ENCODE measurements around the gene FAAP20. TPM values are rescaled to one million over a fixed set of nuclear protein-coding genes. Genes with fewer than 3 reads are reported as not detected.

The FAAP20 gene
- total and polyA plus RNA-seq, 2 donors (not counting 3 experiments of a cell fraction or from before 2014, with no cell fraction given), result 31.5 to 62.6 TPM

DNA sequence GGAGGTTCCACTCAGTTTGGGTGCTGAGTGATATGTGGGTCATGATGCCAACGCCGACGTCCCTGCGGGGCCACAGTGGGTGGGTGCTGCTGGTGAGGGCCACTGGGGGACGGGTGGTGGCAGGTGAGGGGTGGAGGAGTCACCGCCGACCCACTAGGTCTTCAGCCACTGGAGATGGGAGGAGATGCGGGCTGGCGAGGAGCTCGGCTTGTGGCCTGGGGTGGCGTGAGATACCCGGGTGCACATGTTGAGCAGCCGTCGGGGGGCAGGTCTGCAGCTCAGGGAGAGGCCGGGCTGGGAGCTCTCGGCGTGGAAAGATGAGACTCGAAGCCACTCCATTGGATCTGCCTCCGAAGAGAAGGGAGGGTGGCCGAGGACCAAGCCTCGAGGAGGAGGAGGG lies 40.5 kb downstream of the FAAP20 start:
- ChIA-PET CTCF (interaction anchor here (1.2 to 1.3 kb wide), 2 partner anchors 14 to 20 kb away, joined by 4 to 5 read pairs; no protein-coding TSS in a partner anchor), POLR2A (no interaction called here)
- H3K27ac ChIP-seq (ENCODE audit: insufficient read depth, low read depth, low read length), result no peak overlapping the region
- H3K4me3 ChIP-seq (replicated peaks in 1 of 3; ENCODE audit: insufficient read depth in 1 of 3, low read depth in 1 of 3, low read length in 3 of 3), result no peak overlapping the region
- H3K4me2 ChIP-seq (ENCODE audit: insufficient read depth, low read length), result no peak overlapping the region
- no peak overlapping the region for H2AFZ ChIP-seq (ENCODE audit: low read depth, low read length)
- H3K79me2 ChIP-seq (ENCODE audit: control insufficient read depth, insufficient read depth, low read length), result no peaks in the 10 kb centered on the region
- H3K36me3 ChIP-seq (ENCODE audit: control insufficient read depth in 2 of 2, extremely low read depth in 1 of 2, insufficient read depth in 2 of 2, low read length in 2 of 2), result no peaks in the 10 kb centered on the region
- TF ChIP-seq GATA2 (IDR thresholded peaks at IDR 0.05; ENCODE audit: insufficient read depth, insufficient read length, low read depth, low read length), result no peak
- H3K27me3 ChIP-seq (ENCODE audit: control insufficient read depth in 2 of 2, insufficient read depth in 2 of 2, low read length in 2 of 2), result no peaks in the 10 kb centered on the region
- H3K4me1 ChIP-seq (ENCODE audit: control insufficient read depth, extremely low read depth, insufficient read depth, low read length), result peaks cover 2% of the 10 kb centered on the region
- H3K9ac ChIP-seq (replicated peaks; ENCODE audit: extremely low read depth, insufficient read depth, low read length), result no peak overlapping the region
- DNase-seq (ENCODE audit: low read depth, low spot score) (no peak), FAIRE-seq (no peak)
- BruUV-seq (replicated peaks), result no TSS peak
- intact Hi-C loops (cut with micrococcal nuclease) (no loop called here), dilution Hi-C loops (cut with MboI; ENCODE audit: extremely low pct_ligation_motif_present, low sequenced_read_pairs) (no loop called here)
- no peaks in the 10 kb centered on the region for H4K20me1 ChIP-seq (replicated peaks; ENCODE audit: control insufficient read depth, extremely low read depth, insufficient read depth, low read length)
- no peaks in the 10 kb centered on the region for H3K9me1 ChIP-seq (replicated peaks; ENCODE audit: control insufficient read depth, extremely low read depth, insufficient read depth, low read length)
- no peaks in the 10 kb centered on the region for H3K9me3 ChIP-seq (replicated peaks; ENCODE audit: control insufficient read depth, insufficient read depth, low read length)

DNA sequence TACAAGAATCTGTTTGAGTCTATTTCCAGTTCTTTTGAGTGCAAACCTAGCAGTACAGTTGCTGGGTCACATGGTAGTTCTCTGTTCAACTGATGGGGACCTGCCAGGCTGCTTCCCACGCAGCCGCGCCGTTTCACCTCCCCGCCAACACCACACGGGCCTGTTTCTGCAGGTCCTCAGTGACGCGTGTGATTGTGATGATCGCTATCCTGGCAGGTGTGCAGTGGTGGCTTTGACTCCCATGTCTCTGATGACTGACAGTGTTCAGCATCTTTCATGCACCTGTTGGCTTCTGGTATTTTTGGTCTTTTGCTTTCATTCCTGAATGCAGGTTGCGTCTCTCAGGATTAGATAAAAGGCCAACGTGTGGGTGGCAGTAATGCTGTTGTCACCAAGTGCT lies 41.6 kb downstream of the FAAP20 start:
- no peak for FAIRE-seq
- Histone ChIP-seq H3K4me2 (ENCODE audit: insufficient read depth, low read length) (no peak overlapping the region), H4K20me1 (replicated peaks; ENCODE audit: control insufficient read depth, extremely low read depth, insufficient read depth, low read length) (no peaks in the 10 kb centered on the region), H3K27me3 (ENCODE audit: control insufficient read depth in 2 of 2, insufficient read depth in 2 of 2, low read length in 2 of 2) (no peaks in the 10 kb centered on the region), H3K79me2 (ENCODE audit: control insufficient read depth, insufficient read depth, low read length) (no peaks in the 10 kb centered on the region), H3K4me3 (replicated peaks in 1 of 3; ENCODE audit: insufficient read depth in 1 of 3, low read depth in 1 of 3, low read length in 3 of 3) (no peak overlapping the region), H3K36me3 (ENCODE audit: control insufficient read depth in 2 of 2, extremely low read depth in 1 of 2, insufficient read depth in 2 of 2, low read length in 2 of 2) (no peaks in the 10 kb centered on the region), H3K9me1 (replicated peaks; ENCODE audit: control insufficient read depth, extremely low read depth, insufficient read depth, low read length) (no peaks in the 10 kb centered on the region), H3K27ac (ENCODE audit: insufficient read depth, low read depth, low read length) (no peak overlapping the region), H3K9ac (replicated peaks; ENCODE audit: extremely low read depth, insufficient read depth, low read length) (no peak overlapping the region), H2AFZ (ENCODE audit: low read depth, low read length) (no peak overlapping the region), H3K9me3 (replicated peaks; ENCODE audit: control insufficient read depth, insufficient read depth, low read length) (no peaks in the 10 kb centered on the region), H3K4me1 (ENCODE audit: control insufficient read depth, extremely low read depth, insufficient read depth, low read length) (peaks cover 12% of the 10 kb centered on the region)
- dilution Hi-C loops (cut with MboI; ENCODE audit: extremely low pct_ligation_motif_present, low sequenced_read_pairs), result no loop called here
- intact Hi-C loops (cut with micrococcal nuclease), result no loop called here
- DNase-seq (ENCODE audit: low read depth, low spot score), result no peak
- POLR2A ChIA-PET, result no interaction called here
- BruUV-seq (replicated peaks), result no TSS peak
- TF ChIP-seq EZH2 (IDR thresholded peaks at IDR 0.05; ENCODE audit: borderline replicate concordance, low read depth, low read length, severe bottlenecking) (no peak), FOS (IDR thresholded peaks at IDR 0.05; ENCODE audit: borderline replicate concordance, insufficient read depth, low read length) (no peak), POLR2AphosphoS5 (IDR thresholded peaks at IDR 0.05; ENCODE audit: insufficient read depth, low read depth, low read length) (no peak), POLR2A (IDR thresholded peaks at IDR 0.05; ENCODE audit: low read depth, low read length) (no peak), MYC (IDR thresholded peaks at IDR 0.05; ENCODE audit: low read depth, low read length) (no peak), JUN (IDR thresholded peaks at IDR 0.05; ENCODE audit: borderline replicate concordance, insufficient read depth, insufficient read length, low read depth) (no peak), GATA2 (IDR thresholded peaks at IDR 0.05; ENCODE audit: insufficient read depth, insufficient read length, low read depth, low read length) (no peak)
- TF ChIP-seq, protein P1, sequence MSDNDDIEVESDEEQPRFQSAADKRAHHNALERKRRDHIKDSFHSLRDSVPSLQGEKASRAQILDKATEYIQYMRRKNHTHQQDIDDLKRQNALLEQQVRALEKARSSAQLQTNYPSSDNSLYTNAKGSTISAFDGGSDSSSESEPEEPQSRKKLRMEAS (IDR thresholded peaks at IDR 0.05; ENCODE audit: insufficient read depth, insufficient read length), result no peak
- TF ChIP-seq, protein P2, sequence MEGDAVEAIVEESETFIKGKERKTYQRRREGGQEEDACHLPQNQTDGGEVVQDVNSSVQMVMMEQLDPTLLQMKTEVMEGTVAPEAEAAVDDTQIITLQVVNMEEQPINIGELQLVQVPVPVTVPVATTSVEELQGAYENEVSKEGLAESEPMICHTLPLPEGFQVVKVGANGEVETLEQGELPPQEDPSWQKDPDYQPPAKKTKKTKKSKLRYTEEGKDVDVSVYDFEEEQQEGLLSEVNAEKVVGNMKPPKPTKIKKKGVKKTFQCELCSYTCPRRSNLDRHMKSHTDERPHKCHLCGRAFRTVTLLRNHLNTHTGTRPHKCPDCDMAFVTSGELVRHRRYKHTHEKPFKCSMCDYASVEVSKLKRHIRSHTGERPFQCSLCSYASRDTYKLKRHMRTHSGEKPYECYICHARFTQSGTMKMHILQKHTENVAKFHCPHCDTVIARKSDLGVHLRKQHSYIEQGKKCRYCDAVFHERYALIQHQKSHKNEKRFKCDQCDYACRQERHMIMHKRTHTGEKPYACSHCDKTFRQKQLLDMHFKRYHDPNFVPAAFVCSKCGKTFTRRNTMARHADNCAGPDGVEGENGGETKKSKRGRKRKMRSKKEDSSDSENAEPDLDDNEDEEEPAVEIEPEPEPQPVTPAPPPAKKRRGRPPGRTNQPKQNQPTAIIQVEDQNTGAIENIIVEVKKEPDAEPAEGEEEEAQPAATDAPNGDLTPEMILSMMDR (IDR thresholded peaks at IDR 0.05; ENCODE audit: extremely low read depth in 1 of 2, insufficient read depth in 1 of 2, low read depth in 1 of 2, low read length in 2 of 2), result no peak
- CTCF ChIA-PET, result no interaction called here
